SIG-M5 treated with dmso at 0.1 percent for 504 hours (cell line): ENCODE data around the gene KLHL5.
"Not testable (repeated sequence)": the region's sequence is repeated elsewhere in the genome, so short reads cannot be mapped to it uniquely, and the experiment has no call there.

Experiments
- DNase-seq: peaks from one replicate; lab custom pipeline; 2025; ENCODE audit not compliant: unreplicated experiment; lab: John Stamatoyannopoulos, UW

KLHL5 gene

DNA sequence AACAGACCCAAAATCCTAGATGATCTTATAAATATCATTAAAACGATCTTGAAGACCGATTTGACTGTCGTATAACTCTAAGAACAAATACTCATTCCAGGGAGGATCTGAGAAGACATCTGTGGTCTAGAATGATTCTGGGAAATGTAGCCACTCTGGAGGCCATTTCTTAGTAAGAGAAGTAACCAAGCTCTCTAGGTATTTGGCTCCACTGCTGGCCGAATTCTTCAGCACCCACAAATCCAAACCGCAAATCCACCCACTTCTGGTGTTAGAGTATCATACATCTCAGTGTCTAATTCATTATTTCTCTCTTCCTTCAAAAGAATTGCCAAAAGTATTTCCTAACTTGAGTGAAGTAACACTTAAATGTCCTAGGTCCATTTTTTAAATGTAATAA lies 23.9 kb downstream of the KLHL5 start:
- no peak for DNase-seq

DNA sequence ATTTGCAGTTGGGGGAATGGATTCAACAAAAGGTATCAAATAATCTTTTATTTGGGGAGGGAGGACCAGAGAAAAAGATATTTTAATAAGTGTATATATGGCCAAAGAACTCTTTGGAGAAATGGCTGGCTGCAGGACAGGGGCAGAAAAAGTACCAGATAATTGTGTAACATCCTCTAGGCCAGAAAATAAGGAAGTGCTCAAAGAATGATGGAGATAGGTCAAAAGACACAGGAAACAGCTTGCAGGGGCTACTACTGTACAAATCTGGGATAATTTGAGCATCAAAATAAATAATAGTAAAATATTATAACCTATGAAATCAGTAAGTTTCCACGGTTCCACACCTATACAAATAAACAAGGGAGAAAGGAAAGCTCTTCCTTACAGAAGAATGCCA lies 34.8 kb downstream of the KLHL5 start:
- peak; percentile 63 for DNase-seq

DNA sequence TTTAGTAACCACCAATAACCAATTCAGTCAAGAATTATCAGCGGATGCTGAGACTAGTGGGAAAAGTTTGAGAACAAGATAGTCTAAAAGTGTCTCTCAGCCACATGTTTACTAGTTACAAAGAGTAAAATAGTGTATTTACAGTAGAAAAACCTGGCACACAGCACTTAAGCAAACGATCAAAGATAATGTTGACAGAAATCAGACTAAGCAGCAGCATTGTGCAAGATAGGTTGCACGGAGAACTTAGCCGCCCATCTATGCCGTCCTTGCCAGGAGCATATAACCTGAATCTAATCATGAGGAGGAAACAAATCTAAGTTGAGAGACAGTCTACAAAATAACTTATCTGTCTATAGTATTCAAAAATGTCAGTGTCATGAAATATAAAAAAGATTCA lies 35.3 kb downstream of the KLHL5 start:
- no peak for DNase-seq

- no peak for DNase-seq
Observed at GRCh38 chr4:39102297-39102696, 40.3 kb downstream of the KLHL5 start.

DNA sequence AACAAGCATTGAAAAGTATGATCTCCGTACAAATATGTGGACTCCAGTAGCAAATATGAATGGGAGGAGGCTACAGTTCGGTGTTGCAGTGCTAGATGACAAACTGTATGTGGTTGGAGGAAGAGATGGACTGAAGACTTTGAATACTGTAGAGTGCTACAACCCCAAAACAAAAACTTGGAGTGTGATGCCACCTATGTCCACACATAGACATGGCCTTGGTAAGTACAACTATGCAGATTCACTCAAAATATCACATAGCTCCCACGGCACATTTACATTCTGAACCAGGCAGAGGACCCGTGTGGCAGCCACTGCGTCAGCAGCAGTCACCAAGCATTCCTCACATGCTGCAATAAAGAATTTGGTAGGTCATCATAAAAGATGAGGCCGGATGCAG lies 41.3 kb downstream of the KLHL5 start:
- no peak for DNase-seq

DNA sequence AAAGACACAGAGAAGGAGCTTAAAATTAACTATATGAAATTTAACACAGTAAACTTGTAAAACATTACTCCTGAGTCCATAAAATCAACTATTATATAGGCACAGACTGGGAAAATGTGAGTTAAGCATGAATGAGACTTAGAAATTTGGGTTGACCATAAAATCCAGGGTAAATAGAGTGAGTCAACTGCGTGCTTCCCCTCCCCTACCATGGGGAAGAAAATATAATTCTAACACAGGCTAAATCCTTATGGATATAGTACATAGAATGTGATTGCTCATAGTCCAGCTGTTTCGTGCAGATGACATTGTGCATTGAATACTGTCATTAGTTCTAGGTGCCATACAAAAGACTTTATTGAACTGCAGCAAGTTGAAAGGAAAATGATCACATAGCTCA lies 42.2 kb downstream of the KLHL5 start:
- DNase-seq = no peak

- DNase-seq = no peak
Observed at GRCh38 chr4:39106011-39106410, 44.0 kb downstream of the KLHL5 start.

GRCh38 chr4:39114436-39114835 lies 52.4 kb downstream of the KLHL5 start:
- DNase-seq = no peak

DNA sequence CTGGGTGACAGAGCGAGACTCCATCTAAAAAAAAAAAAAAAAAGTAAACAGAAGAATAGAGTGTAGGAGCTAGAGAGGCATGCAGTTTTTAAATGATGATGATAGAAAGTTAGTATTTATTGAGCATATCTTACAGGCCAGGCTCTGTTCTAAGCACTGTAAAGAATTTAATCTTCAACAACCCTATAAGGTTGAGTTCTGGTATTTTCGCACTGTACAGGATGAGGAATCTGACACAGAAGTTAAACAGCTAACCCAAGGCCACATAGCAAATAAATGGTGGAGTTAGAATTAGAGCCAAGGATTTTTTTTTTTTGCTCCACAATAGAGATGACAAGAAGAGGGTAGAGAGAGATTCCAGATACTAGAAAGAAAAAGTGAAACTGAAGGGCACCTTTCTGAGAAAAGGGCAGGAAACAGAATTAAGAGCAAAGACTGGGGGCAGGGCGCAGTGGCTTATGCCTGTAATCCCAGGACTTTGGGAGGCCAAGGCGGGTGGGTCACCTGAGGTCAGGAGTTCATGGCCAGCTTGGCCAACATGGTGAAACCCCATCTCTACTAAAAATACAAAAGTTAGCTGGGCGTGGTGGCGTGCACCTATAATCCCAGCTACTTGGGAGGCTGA lies 56.1 kb downstream of the KLHL5 start:
- no peak for DNase-seq

DNA sequence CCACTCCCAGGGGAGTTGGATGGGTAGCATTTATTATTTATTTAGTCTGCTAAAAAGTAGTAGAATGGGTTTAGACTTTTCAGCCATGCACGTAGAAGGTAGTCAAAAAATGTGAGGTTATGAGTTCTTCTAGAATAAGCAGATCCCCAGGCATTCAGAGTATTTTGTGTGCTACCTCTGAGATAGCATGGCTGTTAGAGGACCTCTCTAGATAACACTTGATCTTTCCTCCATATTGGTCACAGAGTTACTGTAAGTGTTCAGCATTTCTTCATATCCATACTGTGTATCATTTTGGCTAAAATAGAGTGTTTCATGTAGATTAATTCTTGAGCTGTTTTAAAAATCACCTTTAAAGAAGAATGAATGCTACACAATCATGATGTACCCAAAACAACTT lies 58.4 kb downstream of the KLHL5 start:
- no peak for DNase-seq

GRCh38 chr4:39124885-39125599 lies 63.0 kb downstream of the KLHL5 start:
- DNase-seq = no peak

DNA sequence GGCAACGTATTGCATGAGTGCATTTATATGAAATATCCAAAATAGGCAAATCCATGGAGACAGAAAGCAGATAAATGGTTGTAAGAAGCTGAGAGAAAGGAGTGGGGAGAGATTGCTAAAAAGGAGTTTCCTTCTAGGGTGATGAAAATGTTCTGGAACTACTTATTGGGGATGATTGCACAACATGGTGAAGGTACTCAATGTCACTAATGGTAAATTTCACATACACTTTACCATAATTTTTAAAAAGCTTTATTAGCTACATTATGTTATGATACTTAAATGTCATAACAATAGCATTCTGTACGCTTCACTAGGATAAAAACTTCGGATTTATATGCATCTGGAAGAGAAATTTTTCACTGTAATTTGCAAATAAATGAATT lies 63.6 kb downstream of the KLHL5 start:
- DNase-seq = no peak

DNA sequence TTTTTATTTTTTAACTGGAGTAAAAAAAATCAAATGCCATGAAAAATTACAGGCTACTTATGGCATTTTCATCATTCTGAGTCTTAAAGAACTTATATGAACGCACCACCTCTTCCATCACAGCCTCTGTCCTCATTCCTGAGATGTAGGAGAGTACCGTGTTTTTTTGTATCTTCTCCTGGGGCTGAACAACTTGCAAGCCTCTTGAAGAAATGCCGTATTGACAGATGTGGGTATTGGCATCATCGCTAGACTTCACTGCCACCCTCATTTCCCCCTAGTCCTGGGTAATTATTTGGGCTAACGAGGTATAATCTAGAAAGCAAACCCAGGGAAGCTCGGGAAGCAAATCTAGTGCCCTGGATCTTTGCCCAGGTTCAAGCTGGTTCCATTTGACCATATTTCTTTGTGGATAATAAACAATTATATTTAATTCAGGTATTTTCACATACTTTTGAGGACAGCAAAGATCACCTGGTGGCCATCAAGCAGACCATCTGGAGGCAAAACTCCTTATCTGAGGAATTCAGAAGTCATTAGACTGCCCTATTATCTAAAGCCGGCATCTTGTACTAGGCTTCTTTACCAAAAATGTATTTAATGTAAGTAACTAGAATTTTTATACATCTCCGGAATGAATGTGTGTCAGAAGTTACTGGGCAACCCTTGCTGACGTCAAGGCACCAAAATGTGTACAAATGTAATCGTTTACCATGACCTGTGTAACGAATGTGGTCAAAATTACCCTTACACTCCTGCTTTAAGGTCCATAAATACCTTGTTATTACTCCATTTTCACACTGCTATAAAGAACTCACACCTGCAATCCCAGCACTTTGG lies 64.4 kb downstream of the KLHL5 start:
- DNase-seq = no peak

- DNase-seq = no peak
Observed at GRCh38 chr4:39133623-39134022, 71.6 kb downstream of the KLHL5 start.

DNA sequence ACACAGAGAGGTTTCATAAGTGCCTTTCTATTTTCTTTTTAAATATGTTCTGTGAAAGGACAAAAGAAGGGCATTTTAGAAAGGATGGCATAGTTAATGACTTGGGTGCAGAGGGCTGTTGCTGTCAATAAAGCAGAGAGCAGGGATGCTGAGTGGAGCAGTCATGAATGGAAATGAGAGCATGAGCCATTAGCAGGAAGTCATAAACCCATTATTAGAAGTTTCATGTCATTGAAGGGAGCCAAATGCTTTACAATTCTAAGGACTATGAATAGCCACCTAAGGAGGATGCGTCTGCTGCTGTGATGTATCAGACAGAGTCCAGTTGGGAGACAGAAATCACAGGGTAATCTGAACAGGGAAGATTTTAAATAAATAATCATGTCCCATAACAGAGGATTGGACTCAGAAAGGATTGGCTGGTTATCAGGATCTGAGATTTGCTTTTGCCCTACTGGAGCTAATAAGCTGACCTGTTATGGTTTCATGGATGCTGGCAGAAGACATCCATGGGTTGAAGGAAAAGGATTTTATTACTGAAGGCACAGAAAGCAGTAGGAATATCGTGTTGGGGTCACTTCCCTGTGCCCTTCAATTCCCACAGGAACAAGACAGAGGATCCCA lies 72.8 kb downstream of the KLHL5 start:
- DNase-seq = no peak

DNA sequence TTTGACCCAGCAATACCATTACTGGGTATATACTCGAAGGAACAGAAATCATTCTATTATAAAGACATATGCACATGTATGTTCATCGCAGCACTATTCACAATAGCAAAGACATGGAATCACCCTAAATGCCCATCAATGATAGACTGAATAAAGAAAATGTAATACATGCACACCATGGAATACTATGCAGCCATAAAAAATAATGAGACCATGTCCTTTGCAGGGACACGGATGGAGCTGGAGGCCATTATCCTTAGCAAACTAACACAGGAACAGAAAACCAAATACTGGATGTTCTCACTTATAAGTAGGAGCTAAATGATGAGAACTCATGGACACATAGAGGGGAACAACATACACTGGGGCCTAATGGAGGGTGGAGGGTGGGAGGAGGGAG lies 76.2 kb downstream of the KLHL5 start:
- not testable (repeated sequence) for DNase-seq

GRCh38 chr4:39146211-39146610 lies 84.2 kb downstream of the KLHL5 start:
- no peak for DNase-seq

DNA sequence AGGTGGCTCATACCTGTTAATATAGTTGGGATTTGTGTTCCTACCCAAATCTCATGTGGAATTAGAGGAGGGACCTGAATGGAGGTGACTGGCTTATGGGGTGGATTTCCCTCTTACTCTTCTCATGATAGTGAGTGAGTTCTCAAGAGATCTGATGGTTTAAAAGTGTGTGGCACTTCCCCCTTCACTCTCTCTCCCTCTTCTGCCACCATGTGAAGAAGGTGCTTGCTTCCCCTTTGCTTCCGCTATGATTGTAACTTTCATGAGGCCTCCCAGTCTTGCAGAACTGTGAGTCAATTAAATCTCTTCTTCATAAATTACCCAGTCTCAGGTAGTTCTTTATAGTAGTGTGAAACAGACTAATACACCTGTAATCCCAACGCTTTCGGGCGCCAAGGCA lies 92.0 kb downstream of the KLHL5 start:
- no peak for DNase-seq

- no peak for DNase-seq
Observed at GRCh38 chr4:39157520-39157919, 95.5 kb downstream of the KLHL5 start.

- DNase-seq = no peak
Observed at GRCh38 chr4:39166177-39166576, 104.1 kb downstream of the KLHL5 start.

DNA sequence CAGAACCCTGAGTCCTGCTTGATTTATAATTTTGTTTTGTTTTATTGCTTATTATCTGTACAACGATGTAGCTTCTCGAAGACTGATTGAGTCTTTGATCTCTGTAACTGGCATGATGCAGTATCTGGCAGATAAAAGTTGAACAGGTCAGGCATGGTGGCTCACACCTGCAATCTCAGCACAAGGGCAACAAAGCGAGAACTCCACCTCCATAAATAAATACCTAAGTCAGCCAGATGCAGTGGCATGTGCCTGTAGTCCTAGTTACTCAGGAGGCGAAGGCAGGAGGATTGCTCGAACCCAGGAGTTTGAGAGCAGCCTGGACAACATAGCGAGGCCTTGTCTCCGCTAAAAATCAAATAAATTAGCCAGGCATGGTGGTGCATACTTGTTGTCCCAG lies 104.6 kb downstream of the KLHL5 start:
- no peak for DNase-seq

DNA sequence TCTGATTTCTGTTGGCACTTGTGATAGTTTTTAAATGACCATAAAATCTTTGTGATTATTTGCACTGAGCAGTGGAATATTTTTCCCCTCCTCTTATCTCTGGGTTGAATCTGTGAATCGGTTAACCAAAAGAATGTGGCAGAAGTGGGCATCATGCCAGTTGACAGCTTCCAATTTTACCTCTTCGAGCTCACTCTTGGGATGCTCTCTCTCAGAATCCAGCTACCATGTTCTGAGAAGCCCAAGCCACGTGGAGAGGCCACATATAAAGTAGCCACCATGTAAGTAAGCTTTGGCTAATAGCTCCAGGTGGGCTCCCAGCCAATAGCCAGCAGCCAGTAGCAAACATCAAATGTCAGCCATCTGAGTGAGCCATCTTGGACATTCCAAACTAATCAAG lies 107.4 kb downstream of the KLHL5 start:
- no peak for DNase-seq
